ENCODE results near the gene GASK1A.

DNA sequence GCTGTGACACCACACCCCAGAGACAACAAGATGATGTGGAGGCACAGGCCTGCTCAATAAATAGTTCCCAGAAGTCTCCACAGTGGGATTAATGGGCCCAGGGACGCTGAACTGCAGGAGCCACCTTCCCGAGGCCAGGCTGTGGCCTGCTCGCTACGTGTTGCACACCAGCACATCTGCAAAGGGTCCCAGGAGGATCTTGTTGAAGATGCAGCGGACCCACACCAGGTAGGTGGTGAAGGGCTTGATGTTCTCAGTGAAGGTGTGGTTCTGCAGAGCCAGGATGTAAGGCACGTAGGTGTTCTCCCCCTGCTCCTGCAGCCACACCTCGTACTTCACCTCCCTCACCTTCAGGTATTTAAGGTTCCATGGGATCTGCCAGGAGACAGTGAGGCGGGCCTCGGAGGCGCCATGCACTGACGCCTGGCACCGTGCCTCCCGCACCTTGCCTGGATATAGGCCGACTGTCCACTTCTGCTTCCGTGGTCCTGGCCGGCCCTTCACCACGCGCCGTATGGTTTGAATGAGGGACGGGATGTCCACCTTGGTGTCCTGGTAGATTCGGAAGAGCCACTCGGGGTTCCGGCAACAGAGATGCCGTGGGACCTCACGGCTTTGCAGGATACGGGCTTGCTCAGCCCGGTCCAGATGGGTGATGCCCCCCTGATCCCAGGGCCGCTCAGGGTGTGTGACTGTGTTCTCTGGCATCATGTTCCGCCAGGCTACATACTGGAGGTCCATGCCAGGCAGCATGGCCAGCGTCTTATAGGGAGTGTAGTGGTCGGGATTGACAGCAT is 100.6 kb downstream of the GASK1A start:
- TF ChIP-seq, protein P1, sequence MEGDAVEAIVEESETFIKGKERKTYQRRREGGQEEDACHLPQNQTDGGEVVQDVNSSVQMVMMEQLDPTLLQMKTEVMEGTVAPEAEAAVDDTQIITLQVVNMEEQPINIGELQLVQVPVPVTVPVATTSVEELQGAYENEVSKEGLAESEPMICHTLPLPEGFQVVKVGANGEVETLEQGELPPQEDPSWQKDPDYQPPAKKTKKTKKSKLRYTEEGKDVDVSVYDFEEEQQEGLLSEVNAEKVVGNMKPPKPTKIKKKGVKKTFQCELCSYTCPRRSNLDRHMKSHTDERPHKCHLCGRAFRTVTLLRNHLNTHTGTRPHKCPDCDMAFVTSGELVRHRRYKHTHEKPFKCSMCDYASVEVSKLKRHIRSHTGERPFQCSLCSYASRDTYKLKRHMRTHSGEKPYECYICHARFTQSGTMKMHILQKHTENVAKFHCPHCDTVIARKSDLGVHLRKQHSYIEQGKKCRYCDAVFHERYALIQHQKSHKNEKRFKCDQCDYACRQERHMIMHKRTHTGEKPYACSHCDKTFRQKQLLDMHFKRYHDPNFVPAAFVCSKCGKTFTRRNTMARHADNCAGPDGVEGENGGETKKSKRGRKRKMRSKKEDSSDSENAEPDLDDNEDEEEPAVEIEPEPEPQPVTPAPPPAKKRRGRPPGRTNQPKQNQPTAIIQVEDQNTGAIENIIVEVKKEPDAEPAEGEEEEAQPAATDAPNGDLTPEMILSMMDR (conservative IDR thresholded peaks at IDR 0.05): no peak
- TF ChIP-seq EZH2 (IDR thresholded peaks at IDR 0.05; ENCODE audit: low read depth): no peak

All from PC-9 (cell line).